ENCODE measurements around the gene FAM114A2. TPM values are rescaled to one million over a fixed set of nuclear protein-coding genes. Genes with fewer than 3 reads are reported as not detected.

FAM114A2 gene
- total RNA-seq, 1 experiment from 2014 or later, result 12.9 TPM

- H3F3A ChIP-seq (ENCODE audit: low read length, unreplicated experiment), result no peaks in the 10 kb centered on the region
- CTCF ChIA-PET, result no interaction called here
- H4K20me1 ChIP-seq (ENCODE audit: low read length), result no peaks in the 10 kb centered on the region
- H3K4me1 ChIP-seq (ENCODE audit: insufficient read depth, low read length), result no peaks in the 10 kb centered on the region
- POLR2A ChIA-PET (ENCODE audit: unreplicated experiment), result no interaction called here
- ATAC-seq (no peak), DNase-seq (no peak)
- no peaks in the 10 kb centered on the region for H3K27me3 ChIP-seq (ENCODE audit: low read length)
- H3K9me2 ChIP-seq (replicated peaks; ENCODE audit: low read length), result no peaks in the 10 kb centered on the region
- H2AFZ ChIP-seq (ENCODE audit: low read length), result no peak overlapping the region
- intact Hi-C loops (cut with micrococcal nuclease), result no loop called here
- H3K36me3 ChIP-seq (ENCODE audit: low read depth, low read length), result no peaks in the 10 kb centered on the region
- no peaks in the 10 kb centered on the region for H3K79me2 ChIP-seq (ENCODE audit: low read length)
- no peak overlapping the region for H3K27ac ChIP-seq (ENCODE audit: low read length)
- no peak overlapping the region for H3K4me2 ChIP-seq (ENCODE audit: low read length)
- TF ChIP-seq EZH2 (IDR thresholded peaks at IDR 0.05; ENCODE audit: low read length, unreplicated experiment) (no peak), EZH2phosphoT487 (IDR thresholded peaks at IDR 0.05; ENCODE audit: borderline replicate concordance, low read length) (no peak), CTCF (conservative IDR thresholded peaks at IDR 0.05; ENCODE audit: low read depth, low read length) (no peak)
- H3K4me3 ChIP-seq (ENCODE audit: low read length), result no peak overlapping the region
- no peaks in the 10 kb centered on the region for H3K9me3 ChIP-seq (ENCODE audit: low read length)
- no TSS peak for BruUV-seq (replicated peaks)
- no peak overlapping the region for H3K9ac ChIP-seq (ENCODE audit: low read length)
These were observed 97.4 kb downstream of the FAM114A2 start for GRCh38 chr5:153941265-153941664.

Other genes with a start within 250 kb of the FAM114A2 start
- 17.7 and 21.1 TPM in 2 replicates for gene MFAP3, start 57 bp upstream of the FAM114A2 start, total RNA-seq (2014; rRNA removed)
- 44.9 and 46.2 TPM in 2 replicates for gene GALNT10, start 151.8 kb upstream of the FAM114A2 start, total RNA-seq (2014; rRNA removed)

Data from PC-3 (cell line).